ENCODE measurements around the gene PSG11.
"Not testable (repeated sequence)": the region's sequence is repeated elsewhere in the genome, so short reads cannot be mapped to it uniquely, and the experiment has no call there.

Gene PSG11

GRCh38 chr19:43026369-43026768 is at the start of gene PSG11:
PSG11 (minus strand) TSS chr19:43026469; CDS start chr19:43026372, 97 bp downstream.
- DNase-seq (ENCODE audit: extremely low spot score); POLR2A ChIA-PET; CTCF ChIA-PET: not testable (repeated sequence)

GRCh38 chr19:43062418-43062817 is 36.1 kb upstream of the PSG11 start:
- DNase-seq (ENCODE audit: extremely low spot score); CTCF ChIA-PET; POLR2A ChIA-PET: not testable (repeated sequence)

GRCh38 chr19:43061326-43061725 is 35.1 kb upstream of the PSG11 start:
- CTCF ChIA-PET; POLR2A ChIA-PET; DNase-seq (ENCODE audit: extremely low spot score): not testable (repeated sequence)

- POLR2A ChIA-PET; DNase-seq (ENCODE audit: extremely low spot score); CTCF ChIA-PET: not testable (repeated sequence)
Measured at GRCh38 chr19:43060254-43060653, 34.0 kb upstream of the PSG11 start.

GRCh38 chr19:43059482-43059881 is 33.2 kb upstream of the PSG11 start:
- CTCF ChIA-PET; DNase-seq (ENCODE audit: extremely low spot score); POLR2A ChIA-PET: not testable (repeated sequence)

- DNase-seq (ENCODE audit: extremely low spot score); CTCF ChIA-PET; POLR2A ChIA-PET: not testable (repeated sequence)
Measured at GRCh38 chr19:43058440-43058839, 32.2 kb upstream of the PSG11 start.

GRCh38 chr19:43047966-43048365 is 21.7 kb upstream of the PSG11 start:
- CTCF ChIA-PET; POLR2A ChIA-PET; DNase-seq (ENCODE audit: extremely low spot score): not testable (repeated sequence)

GRCh38 chr19:43046578-43046977 is 20.3 kb upstream of the PSG11 start:
- POLR2A ChIA-PET; CTCF ChIA-PET; DNase-seq (ENCODE audit: extremely low spot score): not testable (repeated sequence)

- POLR2A ChIA-PET; DNase-seq (ENCODE audit: extremely low spot score); CTCF ChIA-PET: not testable (repeated sequence)
Measured at GRCh38 chr19:43043492-43044180, 17.4 kb upstream of the PSG11 start.

- POLR2A ChIA-PET; CTCF ChIA-PET; DNase-seq (ENCODE audit: extremely low spot score): not testable (repeated sequence)
Measured at GRCh38 chr19:43031645-43032044, 5.4 kb upstream of the PSG11 start.

- no peak for TF ChIP-seq CTCF (IDR thresholded peaks at IDR 0.05; ENCODE audit: control extremely low read depth, extremely low read depth, low read depth, missing control alignments)
- POLR2A ChIA-PET, result no interaction called here
- DNase-seq (ENCODE audit: extremely low spot score), result no peak
- CTCF ChIA-PET, result no interaction called here
Measured at GRCh38 chr19:43028866-43029265, 2.6 kb upstream of the PSG11 start.

- POLR2A ChIA-PET; CTCF ChIA-PET; DNase-seq (ENCODE audit: extremely low spot score): not testable (repeated sequence)
Measured at GRCh38 chr19:43027985-43028384, 1.7 kb upstream of the PSG11 start.

- DNase-seq (ENCODE audit: extremely low spot score); CTCF ChIA-PET; POLR2A ChIA-PET: not testable (repeated sequence)
Measured at GRCh38 chr19:43027061-43027460, 792 bp upstream of the PSG11 start.

GRCh38 chr19:43022098-43022497 is 4.2 kb downstream of the PSG11 start:
- POLR2A ChIA-PET; DNase-seq (ENCODE audit: extremely low spot score); CTCF ChIA-PET: not testable (repeated sequence)

GRCh38 chr19:43021629-43022028 is 4.6 kb downstream of the PSG11 start:
- DNase-seq (ENCODE audit: extremely low spot score); CTCF ChIA-PET; POLR2A ChIA-PET: not testable (repeated sequence)

- POLR2A ChIA-PET; CTCF ChIA-PET; DNase-seq (ENCODE audit: extremely low spot score): not testable (repeated sequence)
Measured at GRCh38 chr19:43019588-43019987, 6.7 kb downstream of the PSG11 start.

GRCh38 chr19:43005841-43006240 is 20.4 kb downstream of the PSG11 start:
- CTCF ChIA-PET; DNase-seq (ENCODE audit: extremely low spot score); POLR2A ChIA-PET: not testable (repeated sequence)

- DNase-seq (ENCODE audit: extremely low spot score); POLR2A ChIA-PET; CTCF ChIA-PET: not testable (repeated sequence)
Measured at GRCh38 chr19:43004846-43005245, 21.4 kb downstream of the PSG11 start.

GRCh38 chr19:43003634-43004033 is 22.6 kb downstream of the PSG11 start:
- POLR2A ChIA-PET; DNase-seq (ENCODE audit: extremely low spot score); CTCF ChIA-PET: not testable (repeated sequence)
